ENCODE results near the gene STK39.
A peak's percentile ranks its signal among the peaks of the same experiment; 100 is the strongest.
"Not testable (repeated sequence)": the region's sequence is repeated elsewhere in the genome, so short reads cannot be mapped to it uniquely, and the experiment has no call there.

Gene STK39

DNA sequence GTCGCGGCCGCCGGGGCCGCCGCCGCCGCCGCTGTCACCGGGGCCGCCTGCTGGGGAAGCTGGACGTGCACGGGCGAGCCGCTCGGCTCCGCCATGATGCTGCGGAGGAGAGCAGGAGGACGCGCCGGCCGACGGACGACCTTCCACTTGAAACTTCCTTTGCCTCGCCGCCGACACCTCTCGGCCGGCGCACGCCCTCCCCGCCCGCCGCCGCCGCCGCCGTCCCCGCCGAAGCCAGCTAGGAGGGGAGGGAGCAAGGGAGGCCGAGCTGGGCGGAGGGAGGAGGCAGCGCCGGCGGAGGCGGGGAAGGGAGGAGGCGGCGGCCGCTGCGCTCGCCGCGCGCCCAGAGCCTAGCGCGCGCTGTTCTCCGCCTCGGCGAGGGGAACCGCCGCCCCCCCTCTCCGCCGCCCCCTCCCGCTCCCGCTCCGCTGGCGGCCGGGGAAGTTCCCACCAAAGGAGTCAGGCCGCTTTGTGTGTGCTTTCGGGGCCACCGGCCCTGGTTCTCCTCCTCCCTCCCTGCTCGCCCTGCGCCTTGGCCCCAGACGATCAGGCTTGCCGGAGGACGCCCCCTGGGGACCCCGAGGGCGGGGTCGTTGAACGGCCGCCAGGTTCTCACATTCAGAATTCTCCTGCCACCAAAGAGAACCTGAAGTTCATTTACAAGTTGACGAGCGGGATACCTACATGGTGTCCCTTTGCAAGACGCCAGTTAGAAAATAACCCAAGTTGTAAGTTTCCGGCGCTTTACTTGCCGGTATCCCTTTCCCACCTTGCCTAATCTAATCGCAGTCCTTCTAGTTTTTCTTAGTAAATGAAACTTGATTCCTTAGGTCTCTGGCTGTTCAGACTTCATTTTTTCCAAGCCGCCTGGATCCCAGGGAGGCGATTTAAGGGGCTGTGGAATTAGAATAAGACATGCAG is at the start of gene STK39:
Gene STK39, minus strand, starts transcription at position 255 of the 921 bp plus-strand sequence. Its CDS starts 160 bp downstream, at position 95.
- DNase-seq (ENCODE audit: low read depth in 2 of 2, low spot score in 1 of 2): peak; percentile 46 to 52

DNA sequence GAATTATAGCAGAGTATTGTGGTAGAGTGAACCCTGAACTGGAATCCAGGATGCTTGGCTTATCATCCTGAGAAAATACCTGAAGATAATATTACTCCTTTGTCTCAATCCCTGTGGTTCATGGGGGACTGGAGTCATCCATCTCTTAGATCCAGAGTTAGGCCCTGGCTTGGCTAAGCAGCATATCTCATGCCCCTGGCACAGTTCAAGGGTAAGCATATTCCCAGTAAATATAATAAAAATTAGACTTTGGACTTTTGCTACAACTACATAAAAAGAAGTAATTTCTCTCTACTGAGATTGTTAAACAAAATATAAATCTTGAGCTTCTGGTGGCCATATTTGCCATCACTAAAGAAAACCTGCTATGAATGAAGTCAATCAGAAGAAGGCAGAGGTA is 47.7 kb upstream of the STK39 start:
- DNase-seq (ENCODE audit: low read depth in 2 of 2, low spot score in 1 of 2): no peak

DNA sequence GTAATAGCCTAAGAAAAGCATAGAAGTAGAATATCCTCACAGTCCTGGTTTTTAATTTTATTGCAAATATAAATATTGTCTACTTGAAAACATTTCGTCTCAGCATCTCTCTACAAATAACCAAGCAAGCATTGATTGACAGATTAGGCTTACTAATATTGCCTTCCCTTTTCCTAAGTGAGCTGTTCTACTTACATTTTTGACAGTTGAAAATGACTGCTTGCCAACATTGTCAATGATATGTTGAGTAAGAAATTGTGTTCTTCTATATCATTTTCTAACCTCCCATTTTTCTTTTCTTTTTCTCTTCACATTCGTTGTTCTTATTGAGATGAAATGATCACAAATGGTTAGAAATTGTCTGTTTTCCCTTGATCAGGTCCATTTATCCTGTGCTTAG is 47.0 kb upstream of the STK39 start:
- DNase-seq (ENCODE audit: low read depth in 2 of 2, low spot score in 1 of 2): no peak

DNA sequence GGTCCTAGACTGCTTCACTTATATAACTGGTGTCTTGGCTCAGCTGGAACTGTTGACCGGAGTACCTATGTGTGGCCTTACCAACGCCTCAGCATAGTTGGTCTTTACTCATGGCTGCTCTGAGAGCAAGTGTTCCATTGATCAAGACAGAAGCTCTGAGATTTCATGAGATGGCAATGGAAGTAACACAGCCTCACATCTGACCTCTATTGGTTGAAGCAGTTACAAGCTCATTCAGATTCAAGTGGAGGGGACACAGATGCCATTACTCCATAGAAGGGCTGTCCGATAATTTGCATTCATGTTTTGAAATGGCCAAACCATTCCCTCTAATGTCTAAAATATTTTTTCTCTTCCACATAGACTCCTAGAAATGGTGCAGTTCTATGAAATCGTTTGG is 46.4 kb upstream of the STK39 start:
- no peak for DNase-seq (ENCODE audit: low read depth in 2 of 2, low spot score in 1 of 2)

DNA sequence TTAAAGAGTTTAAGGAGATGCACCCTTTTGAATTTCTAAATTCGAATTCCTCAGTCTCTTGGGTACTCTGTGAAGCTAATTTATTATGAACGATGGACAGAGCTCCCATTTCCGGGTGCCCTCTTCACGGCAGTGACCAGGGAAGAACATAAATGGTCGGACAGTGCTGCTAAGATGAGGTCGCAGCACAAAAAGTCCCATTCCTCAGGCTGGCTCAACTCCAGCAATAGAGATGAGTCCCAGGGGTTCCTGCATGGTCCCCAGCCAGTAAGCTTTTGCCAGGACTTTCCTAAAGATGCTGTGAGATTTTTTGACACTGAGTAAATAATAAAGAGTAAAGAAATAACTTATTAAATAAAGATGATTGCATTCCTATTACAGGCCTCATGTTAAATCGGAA is 43.0 kb upstream of the STK39 start:
- no peak for DNase-seq (ENCODE audit: low read depth in 2 of 2, low spot score in 1 of 2)

DNA sequence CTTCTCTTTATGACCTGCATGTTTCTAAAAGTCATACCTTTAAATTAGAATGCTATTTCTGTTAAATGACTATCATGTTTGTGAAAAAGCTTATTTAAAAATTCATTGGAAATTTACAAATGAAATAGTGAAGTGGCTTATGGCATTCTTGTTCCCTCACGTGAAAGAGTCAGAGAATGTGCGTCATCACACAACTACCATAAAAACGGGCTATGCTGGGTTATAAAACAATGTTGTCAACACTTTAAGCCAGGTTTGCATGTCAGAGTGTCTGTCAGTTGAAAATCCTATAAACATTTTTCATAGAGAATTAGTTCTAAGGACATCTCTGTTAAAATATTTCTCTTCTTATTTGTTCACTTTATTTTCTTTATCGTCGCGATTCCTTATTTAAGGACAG is 42.5 kb upstream of the STK39 start:
- DNase-seq (ENCODE audit: low read depth in 2 of 2, low spot score in 1 of 2): no peak

DNA sequence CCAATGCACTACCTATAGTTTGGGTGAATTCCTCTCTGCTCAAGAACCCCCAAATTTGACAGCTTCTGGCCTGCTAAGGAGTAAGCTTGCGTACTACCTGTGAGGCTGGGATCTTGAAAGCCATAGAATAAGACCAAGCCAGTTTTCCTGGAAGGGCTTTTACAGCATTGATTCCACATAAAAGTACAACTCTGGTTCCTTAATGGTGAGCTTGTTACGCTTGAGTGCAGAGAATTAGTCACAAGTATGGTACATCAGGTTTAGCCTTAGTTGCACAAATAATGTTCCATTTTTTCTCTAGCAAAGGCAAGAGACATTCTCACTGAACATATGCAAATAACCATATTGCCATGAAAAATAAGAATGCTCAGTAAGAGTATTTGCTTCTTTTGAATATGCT is 39.1 kb upstream of the STK39 start:
- DNase-seq (ENCODE audit: low read depth in 2 of 2, low spot score in 1 of 2): no peak

DNA sequence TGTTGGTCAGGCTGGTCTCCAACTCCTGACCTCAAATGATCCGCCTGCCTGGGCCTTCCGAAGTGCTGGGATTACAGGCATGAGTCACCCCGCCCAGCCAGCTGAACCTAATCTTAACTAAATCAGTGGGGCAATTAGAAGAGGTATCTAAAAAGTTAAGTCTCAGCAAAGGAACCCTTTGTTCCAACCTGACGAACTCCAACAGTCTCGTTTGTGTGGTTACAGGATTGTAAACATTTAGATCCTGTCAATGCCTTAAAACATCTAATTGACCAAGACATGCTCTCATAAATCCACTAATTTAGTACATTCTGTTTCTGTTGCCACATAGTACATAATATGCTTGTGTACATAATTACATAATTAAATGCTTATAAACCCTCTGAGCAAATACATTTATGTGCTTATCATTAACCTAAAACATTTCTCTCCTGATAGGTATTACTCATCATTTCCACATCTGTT is 31.1 kb upstream of the STK39 start:
- DNase-seq (ENCODE audit: low read depth in 2 of 2, low spot score in 1 of 2): no peak

DNA sequence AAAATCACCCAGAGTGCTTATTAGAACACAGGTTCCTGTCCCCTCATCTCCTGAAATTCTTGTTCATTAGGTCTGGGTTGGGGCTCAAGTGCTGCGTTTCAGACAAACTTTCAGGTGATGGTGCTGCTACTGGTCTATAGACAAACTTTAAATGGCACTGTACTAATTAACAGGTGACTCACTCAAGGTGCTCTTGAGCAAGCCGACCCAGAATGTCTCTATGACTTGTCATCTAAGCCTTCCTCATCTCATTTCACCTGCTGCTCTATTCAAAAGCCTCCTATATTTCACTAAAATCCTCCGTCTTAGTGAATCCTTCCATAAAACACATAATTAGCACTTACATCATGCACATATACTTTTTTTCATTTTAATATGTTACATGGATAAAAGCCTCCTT is 29.9 kb upstream of the STK39 start:
- DNase-seq (ENCODE audit: low read depth in 2 of 2, low spot score in 1 of 2): no peak

DNA sequence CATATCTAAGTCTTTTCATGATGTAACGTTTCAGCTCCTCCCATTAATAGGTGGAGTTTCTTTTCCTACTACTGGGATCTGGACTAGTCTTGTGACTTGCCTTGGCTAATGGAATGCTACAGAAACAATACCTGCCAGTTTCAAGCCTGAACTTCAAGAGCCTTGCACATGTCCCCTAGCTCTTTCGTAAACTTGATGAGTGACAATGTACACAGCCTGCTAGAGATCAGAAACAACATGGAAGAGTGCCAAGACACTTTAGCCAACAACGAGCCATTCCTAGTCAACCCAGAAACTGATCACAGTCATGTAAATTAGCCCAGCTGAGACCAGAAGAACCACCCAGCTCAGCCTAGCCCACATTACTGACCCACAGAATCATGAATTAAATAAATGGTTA is 24.8 kb upstream of the STK39 start:
- DNase-seq (ENCODE audit: low read depth in 2 of 2, low spot score in 1 of 2): no peak

DNA sequence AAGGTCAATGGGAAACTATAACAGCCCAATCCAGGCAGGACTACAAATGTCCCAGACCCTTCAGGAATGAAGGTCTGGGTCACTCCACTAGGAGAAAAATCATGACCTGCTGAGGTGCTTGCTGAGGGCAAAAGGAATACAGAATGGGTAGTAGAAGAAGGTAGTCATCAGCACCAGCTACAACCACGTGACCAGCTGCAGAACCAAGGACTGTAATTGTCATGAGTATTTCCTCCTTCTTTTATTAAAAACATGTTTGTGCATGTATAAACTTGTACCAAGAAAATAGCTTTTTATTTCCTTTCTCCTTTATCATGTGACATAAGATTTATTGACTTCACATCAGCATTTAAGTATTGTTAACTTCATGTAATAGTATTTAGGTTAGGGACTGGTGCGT is 15.5 kb upstream of the STK39 start:
- not testable (repeated sequence) for DNase-seq (ENCODE audit: low read depth in 2 of 2, low spot score in 1 of 2)

DNA sequence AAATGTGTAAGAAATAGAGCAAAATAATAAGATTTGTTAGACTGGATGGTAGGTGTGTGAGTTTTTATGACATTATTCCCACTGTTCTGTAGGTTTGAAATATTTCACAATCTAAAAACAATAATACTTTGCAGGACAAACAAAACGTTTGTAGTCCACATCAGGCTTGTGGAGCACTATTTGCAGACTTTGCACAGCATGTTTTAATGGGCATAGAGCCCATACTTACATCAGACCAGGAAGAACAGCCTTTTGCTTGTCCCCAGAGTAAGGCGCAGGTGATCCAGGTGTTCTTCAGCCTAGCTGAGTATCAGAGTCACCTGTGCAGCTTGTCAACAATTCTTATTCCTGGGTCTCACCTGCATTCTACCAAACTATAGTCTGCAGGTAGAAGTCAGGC is 9.1 kb upstream of the STK39 start:
- no peak for DNase-seq (ENCODE audit: low read depth in 2 of 2, low spot score in 1 of 2)

DNA sequence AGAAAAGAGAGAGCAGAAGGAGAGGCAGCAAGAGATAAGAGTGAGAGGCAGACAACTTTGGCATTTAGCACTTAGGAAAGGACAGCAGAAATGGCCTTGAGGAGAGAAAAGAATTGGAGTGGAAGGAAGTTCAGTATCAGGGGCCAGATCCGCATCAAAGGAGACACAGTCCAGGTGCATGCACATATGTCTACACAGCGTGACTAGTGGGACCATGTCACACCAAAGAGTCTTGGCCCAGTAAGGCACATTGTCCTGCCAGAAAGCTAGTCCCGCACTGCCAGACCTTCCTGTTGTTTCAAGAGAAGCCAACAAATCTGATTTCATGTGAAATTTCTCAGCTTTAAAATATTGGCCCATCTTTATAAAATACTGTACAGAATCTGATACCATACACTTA is 8.5 kb upstream of the STK39 start:
- DNase-seq (ENCODE audit: low read depth in 2 of 2, low spot score in 1 of 2): no peak

DNA sequence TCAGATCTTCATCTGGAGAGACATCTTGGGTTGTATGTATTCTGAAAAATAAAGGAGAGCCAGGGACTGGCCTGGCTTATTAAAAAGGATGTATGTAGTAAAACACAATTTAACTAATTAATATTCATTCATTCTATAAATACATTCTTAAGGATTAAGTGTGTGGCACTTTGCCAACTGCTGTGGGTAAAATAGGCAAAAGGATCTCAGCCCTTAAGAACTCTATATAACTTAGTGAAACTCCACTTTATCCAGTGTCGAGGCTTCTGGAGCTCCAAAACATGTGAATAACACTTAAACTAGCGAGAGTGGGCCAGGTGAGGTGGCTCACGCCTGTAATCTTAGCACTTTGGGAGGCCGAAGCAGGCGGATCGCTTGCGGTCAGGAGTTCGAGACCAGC is 7.7 kb upstream of the STK39 start:
- no peak for DNase-seq (ENCODE audit: low read depth in 2 of 2, low spot score in 1 of 2)

DNA sequence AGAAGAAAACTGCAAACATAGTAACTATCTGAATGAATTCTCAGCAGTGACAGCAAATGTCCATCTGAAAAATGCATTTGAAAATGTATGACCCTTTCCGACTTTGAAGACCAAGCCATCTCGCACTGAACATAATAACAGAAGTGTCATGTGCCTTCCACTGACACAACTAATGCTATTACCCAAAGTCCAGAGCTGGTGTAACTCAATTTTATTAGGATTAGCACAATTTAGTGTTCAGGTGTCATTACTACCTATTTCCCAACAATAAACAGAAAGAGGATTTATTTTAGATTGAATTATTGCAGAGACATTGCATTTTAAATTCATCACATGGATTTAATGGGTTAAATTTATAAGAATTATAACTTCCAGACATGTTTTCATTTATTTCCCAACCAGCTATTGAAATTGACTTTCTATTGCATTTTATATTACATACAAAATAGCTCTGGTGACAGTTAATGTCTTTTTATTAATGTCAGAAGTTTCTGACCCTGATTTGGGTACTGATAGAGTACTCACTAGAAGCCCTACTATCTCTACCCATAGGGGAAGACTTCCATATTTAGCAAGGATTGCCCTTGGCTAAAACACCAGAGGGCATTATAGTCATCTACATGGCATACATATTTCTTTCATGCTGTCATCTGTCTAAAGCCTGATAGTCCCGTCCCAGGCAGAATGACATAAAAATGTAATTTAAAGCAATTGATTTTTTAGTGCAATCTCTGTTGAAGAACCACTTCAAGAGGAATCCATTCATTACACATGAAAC is 7.0 kb upstream of the STK39 start:
- no peak for DNase-seq (ENCODE audit: low read depth in 2 of 2, low spot score in 1 of 2)

DNA sequence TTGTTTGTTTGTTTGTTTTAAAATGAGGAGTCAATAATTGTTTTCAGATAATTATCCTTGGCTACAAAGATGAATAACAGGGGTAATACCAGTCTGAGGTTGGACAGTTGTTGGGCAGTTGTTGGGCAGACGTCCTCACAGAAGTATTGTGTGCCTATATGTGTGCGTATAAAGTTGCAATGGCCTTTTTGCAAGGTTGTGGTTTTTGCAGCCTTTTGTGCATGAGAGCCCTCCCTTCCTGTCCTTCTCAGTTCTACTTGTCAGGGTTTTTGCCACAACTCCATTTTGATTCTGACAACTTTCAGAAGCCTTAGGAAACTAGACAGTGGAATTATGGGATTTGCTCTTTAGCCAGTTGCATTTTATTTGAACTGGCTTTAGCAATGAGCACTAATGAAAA is 6.0 kb upstream of the STK39 start:
- DNase-seq (ENCODE audit: low read depth in 2 of 2, low spot score in 1 of 2): no peak

DNA sequence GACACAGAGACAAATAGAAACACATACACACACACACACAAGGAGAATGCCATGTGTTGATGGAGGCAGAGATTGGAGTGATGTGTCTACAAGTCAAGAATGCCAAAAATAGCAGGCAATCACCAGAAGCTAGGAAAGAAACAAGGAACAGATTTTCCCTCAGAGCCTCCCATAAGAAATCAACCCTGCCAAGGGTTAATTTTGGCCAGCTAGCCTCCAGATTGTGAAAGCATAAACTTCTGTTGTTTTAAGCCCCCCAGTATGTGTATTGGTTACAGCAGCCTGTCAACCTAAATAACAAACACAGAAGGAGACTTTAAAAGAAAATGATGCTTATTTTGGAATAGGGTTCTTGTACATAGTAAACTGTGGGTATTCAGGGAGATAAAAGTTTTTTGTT is 5.6 kb upstream of the STK39 start:
- no peak for DNase-seq (ENCODE audit: low read depth in 2 of 2, low spot score in 1 of 2)

DNA sequence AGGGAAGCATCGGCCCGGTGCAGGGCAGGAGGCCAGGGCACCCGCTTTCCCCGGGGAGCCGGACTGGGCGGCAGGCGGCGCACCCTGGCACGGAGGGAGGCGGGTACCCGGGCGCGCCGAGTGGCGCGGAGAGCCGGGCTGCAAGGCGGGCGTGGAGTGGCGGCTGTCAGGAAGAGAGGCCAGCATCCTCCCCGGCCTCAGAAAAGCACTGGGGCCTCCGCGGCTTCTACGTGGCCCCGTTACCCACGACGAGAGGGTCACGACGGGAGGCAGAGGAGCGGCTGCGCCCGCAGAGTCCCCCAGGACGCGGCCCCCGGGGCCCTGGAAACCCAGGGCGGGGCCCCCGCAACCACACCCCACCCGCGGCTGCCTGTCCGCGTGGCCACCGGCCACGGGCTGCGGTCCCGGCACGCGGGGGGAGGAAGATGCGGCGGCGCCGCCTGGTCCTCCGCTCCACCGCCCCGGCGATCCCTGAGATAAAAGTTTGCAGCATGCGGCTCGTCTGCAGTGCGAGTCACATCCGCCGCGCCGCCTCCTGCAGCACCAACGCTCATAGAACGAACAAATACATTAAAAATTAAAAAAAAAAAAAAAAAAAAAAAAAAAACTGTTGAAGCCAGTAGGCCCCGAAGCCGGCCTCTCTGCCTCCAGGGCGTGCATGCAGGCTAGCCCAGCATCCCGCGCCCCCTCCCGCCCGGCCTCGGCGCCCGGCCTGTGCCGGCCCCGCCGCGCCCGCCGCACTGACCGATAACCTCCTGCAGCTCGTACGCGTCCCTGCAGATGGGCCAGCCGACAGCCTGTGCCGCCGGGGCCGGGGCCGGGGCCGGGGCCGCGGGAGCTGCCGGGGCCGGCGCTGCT is 683 bp downstream of the STK39 start:
- peak; percentile 38 to 56 for DNase-seq (ENCODE audit: low read depth in 2 of 2, low spot score in 1 of 2)

DNA sequence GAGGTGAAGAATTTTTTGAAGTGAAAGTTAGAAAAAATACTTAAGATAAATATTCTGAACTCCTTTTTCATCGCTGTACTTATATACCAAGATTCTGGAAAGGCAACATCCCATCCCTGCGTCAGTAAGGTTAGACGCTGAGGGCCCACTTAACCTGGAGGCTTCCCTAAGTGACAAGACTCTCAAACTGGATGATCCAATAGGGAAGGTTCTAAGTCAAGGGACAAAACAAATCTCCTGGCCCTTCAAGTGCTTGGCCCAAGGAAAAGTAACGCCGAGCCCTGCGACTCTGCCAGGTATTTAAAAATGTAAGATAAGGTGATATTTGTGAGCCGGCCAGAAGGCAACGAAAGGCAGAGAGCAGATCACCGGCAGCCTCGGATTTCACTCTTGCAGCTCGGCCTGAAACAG is 1.3 kb downstream of the STK39 start:
- DNase-seq (ENCODE audit: low read depth in 2 of 2, low spot score in 1 of 2): no peak

DNA sequence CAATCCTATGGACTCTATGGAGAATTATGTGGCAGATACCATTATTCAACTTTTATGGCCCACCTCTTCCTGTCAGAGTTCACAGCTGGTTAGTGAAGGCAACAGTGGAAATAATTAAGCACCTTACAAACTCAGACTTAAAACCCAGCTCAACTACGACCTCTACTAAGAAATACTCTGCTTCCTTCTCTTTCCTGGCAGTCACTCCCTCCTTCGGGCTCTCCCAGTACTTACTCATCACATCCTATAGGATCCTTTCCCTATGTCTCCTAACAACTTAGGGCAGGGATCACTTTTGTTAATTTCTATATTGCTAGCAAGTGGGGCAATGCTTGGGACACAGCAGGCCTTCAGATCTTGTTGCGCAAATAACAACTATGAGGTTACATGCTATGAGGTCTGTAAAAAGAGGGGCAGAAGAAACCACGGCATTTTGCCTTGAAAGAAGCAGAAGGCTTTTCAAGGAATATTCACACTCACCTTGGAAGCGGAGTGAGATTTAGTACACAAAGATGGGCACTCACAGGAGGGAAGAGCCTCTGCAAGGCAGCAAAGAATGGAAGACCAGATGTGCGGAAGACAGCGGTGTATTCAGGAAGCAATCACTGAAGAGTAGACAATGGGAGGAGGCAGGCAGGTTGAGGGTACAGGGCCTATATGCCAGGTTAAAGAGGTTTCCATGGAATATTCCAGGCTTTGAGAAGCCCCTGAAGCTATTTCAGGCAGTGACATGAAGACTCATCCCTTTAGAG is 2.1 kb downstream of the STK39 start:
- DNase-seq (ENCODE audit: low read depth in 2 of 2, low spot score in 1 of 2): no peak

DNA sequence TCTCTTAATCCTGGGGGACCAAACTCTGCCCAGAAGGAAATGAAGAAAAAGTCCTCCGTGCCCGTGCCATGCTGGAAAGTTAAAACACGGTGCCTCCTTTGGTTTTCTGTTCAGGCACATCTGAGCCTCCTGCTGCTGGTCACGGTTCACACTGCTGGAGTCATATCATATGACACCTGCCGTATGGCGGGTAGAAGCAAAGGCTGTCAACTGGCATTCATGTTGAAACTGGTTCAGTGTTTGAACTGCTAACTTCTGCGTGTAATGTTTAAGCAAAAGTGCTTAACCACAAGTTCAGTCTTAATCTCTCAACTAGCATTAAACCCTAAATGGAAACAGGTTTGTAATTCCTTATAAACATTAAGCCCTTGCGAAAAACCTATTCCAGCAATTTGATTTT is 3.1 kb downstream of the STK39 start:
- peak; percentile 6 for DNase-seq (ENCODE audit: low read depth in 2 of 2, low spot score in 1 of 2)
